GM12873 (cell line): ENCODE measurements around the gene ZMYND11.

ENCODE experiments used
- CTCF ChIP-seq: IDR thresholded peaks from 2 replicates; pipeline ENCODE4 v1.5.1; 2012; ENCODE audit warnings: low read depth, mild to moderate bottlenecking, moderate library complexity, low read length, control low read depth; ENCODE audit not compliant: insufficient read depth; ENCODE audit errors: missing control alignments

Gene ZMYND11

GRCh38 chr10:105806-106205 is 29.4 kb upstream of the ZMYND11 start:
- no peak for TF ChIP-seq CTCF

GRCh38 chr10:106740-107139 is 28.5 kb upstream of the ZMYND11 start:
- no peak for TF ChIP-seq CTCF

- no peak for TF ChIP-seq CTCF
Observed at GRCh38 chr10:112246-112645, 23.0 kb upstream of the ZMYND11 start.

GRCh38 chr10:124874-125273 is 10.4 kb upstream of the ZMYND11 start:
- TF ChIP-seq CTCF = no peak

- no peak for TF ChIP-seq CTCF
Observed at GRCh38 chr10:127612-128432, 7.4 kb upstream of the ZMYND11 start.

GRCh38 chr10:129810-130209 is 5.4 kb upstream of the ZMYND11 start:
- no peak for TF ChIP-seq CTCF

GRCh38 chr10:132946-133898 is 2.0 kb upstream of the ZMYND11 start:
- TF ChIP-seq CTCF = no peak
